ENCODE data around the gene KCNMB4.

Gene KCNMB4

GRCh38 chr12:70449753-70450341 lies 83.8 kb downstream of the KCNMB4 start:
- TF ChIP-seq CTCF (IDR thresholded peaks at IDR 0.05; ENCODE audit: low read length, missing control alignments) = no peak

GRCh38 chr12:70451528-70451927 lies 85.4 kb downstream of the KCNMB4 start:
- DNase-seq (ENCODE audit: low read depth) = no peak
- no peak overlapping the region for H3K4me3 ChIP-seq (replicated peaks; ENCODE audit: low read depth, low read length)
- no peak for TF ChIP-seq CTCF (IDR thresholded peaks at IDR 0.05; ENCODE audit: low read length, missing control alignments)

More at GRCh38 chr12:70449753-70450341, 83.8 kb downstream of the KCNMB4 start:
- DNase-seq (ENCODE audit: low read depth) = no peak
- no peak overlapping the region for H3K4me3 ChIP-seq (replicated peaks; ENCODE audit: low read depth, low read length)

- no peak for TF ChIP-seq CTCF (IDR thresholded peaks at IDR 0.05; ENCODE audit: low read length, missing control alignments)
- no peak overlapping the region for H3K4me3 ChIP-seq (replicated peaks; ENCODE audit: low read depth, low read length)
- DNase-seq (ENCODE audit: low read depth) = no peak
Observed at GRCh38 chr12:70456953-70457352, 90.9 kb downstream of the KCNMB4 start.

GRCh38 chr12:70459786-70460185 lies 93.7 kb downstream of the KCNMB4 start:
- DNase-seq (ENCODE audit: low read depth) = no peak
- no peak overlapping the region for H3K4me3 ChIP-seq (replicated peaks; ENCODE audit: low read depth, low read length)
- TF ChIP-seq CTCF (IDR thresholded peaks at IDR 0.05; ENCODE audit: low read length, missing control alignments) = no peak

GRCh38 chr12:70463997-70464396 lies 97.9 kb downstream of the KCNMB4 start:
- TF ChIP-seq CTCF (IDR thresholded peaks at IDR 0.05; ENCODE audit: low read length, missing control alignments) = no peak
- H3K4me3 ChIP-seq (replicated peaks; ENCODE audit: low read depth, low read length) = no peak overlapping the region
- no peak for DNase-seq (ENCODE audit: low read depth)

- no peak for TF ChIP-seq CTCF (IDR thresholded peaks at IDR 0.05; ENCODE audit: low read length, missing control alignments)
- no peak overlapping the region for H3K4me3 ChIP-seq (replicated peaks; ENCODE audit: low read depth, low read length)
- DNase-seq (ENCODE audit: low read depth) = no peak
Observed at GRCh38 chr12:70466753-70467152, 100.7 kb downstream of the KCNMB4 start.

GRCh38 chr12:70467476-70467875 lies 101.4 kb downstream of the KCNMB4 start:
- DNase-seq (ENCODE audit: low read depth) = no peak
- no peak for TF ChIP-seq CTCF (IDR thresholded peaks at IDR 0.05; ENCODE audit: low read length, missing control alignments)
- H3K4me3 ChIP-seq (replicated peaks; ENCODE audit: low read depth, low read length) = no peak overlapping the region

Data from fibroblast of pulmonary artery (primary cell).